Epidermal melanocyte (primary cell): Measurements from ENCODE around the gene SLC27A3.

ENCODE experiments used
- DNase-seq: peaks from one replicate; pipeline ENCODE4 v3.0.0; 2011; ENCODE audit warnings: low spot score; ENCODE audit not compliant: insufficient read length

Gene SLC27A3, protein sequence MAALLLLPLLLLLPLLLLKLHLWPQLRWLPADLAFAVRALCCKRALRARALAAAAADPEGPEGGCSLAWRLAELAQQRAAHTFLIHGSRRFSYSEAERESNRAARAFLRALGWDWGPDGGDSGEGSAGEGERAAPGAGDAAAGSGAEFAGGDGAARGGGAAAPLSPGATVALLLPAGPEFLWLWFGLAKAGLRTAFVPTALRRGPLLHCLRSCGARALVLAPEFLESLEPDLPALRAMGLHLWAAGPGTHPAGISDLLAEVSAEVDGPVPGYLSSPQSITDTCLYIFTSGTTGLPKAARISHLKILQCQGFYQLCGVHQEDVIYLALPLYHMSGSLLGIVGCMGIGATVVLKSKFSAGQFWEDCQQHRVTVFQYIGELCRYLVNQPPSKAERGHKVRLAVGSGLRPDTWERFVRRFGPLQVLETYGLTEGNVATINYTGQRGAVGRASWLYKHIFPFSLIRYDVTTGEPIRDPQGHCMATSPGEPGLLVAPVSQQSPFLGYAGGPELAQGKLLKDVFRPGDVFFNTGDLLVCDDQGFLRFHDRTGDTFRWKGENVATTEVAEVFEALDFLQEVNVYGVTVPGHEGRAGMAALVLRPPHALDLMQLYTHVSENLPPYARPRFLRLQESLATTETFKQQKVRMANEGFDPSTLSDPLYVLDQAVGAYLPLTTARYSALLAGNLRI

DNA sequence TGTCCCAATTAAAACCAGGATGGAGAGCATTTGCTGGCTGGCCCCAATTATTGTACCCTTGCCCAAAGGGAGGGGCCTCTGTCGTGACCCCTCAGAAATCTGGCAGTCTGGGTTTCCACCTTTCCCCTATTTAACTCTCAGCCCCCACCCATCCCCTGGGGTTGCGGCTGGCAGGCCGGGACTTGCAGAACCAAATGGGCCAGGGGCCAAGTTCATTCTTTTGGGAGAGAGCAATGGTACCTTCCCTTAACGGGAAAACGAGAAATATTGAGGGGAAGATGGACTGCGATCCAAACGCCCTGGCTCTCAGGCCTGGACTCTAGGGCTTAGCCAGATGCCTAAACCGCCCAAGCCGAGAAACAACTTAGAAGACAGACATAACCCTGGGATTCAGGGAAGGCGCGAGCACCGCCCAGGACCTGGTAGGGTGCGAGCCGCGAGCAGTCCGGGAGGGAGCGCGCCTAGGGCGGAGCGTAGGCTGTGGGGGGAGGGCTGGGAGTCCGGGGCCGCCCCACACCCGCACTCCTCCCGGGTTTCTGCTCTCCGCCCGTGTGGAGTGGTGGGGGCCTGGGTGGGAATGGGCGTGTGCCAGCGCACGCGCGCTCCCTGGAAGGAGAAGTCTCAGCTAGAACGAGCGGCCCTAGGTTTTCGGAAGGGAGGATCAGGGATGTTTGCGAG, at the start of gene SLC27A3:
Gene SLC27A3, plus strand, starts transcription at position 628 of the 678 bp plus-strand sequence. CDS start 91 bp downstream, outside the sequence.
- peak; percentile 43 for DNase-seq

DNA sequence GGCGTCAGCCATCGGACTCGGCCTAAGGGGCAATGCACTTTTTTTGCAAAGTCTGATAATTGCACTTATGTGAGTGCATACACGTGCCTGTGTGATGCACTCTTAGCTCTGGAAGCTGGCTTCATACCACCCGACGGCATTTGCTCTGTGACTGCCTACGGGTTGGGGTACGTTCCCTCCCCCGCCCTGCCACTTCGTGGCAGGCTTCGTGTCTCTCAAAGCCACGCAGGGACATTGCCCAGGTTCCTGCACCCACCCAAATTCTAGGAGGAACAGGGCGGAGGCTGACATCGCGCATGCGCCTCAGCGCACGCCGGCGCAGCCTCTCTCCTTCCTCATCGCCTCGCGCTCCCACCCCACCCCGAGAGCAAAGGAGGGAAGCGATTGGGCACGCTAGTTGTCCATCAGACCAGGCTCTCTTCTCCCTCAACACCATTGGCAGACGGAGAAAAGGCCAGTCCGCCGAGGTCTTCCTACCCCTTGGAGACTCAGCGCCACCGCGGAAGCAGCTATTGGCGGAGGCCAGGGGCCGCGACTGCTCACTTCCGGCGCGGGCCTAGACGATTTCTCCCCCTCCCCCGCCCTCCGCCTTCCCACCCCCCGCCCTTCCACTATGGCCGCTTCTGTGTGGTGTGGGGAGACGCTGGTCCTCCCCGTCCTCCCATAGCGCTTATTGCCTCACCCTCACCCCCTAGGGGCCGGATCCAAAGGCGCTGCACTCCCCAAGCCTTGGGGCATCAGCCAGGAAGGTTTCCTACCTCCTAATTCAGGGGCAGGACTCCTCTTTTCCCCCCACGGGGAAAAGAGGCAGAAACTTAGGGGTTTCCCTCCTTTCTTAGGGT, 47.5 kb upstream of the SLC27A3 start, which contains the start of gene INTS3:
Gene INTS3, plus strand, starts transcription at position 588 of the 842 bp plus-strand sequence. CDS start 585 bp downstream, outside the sequence.
- DNase-seq, result peak; percentile 99

DNA sequence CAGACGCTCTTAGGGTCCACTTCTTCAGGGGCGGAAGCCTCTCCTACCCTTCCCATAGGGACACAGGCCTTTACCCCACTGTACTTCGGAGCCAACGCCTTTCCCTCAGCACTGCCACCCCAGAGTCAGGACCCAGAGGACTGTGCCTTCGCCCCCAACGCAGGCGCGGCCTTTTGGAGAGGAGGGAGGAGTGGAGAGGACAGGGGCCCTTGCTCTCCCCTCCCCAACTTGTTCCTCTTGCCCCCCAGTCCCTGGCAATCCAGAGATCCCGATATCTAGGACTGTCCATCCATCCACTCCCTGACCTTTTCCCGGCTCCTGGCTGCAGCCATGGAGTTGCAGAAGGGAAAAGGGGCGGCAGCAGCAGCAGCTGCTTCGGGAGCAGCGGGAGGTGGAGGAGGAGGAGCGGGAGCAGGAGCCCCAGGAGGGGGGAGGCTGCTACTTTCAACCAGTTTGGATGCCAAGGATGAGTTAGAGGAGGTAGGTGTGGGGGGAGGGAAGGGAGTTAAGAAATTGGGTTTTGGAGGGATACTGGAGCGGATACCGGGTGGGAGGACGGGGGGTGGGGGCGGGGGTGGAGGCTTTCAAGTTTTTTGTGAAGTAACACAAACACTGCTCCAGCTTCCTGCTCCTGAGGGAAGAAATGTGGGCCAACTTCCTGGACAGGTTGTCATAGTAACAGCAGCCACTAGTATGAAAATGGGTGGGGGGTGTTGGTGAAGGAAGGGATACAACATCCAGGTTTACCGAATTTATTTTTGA, 46.7 kb upstream of the SLC27A3 start:
- DNase-seq, result no peak

DNA sequence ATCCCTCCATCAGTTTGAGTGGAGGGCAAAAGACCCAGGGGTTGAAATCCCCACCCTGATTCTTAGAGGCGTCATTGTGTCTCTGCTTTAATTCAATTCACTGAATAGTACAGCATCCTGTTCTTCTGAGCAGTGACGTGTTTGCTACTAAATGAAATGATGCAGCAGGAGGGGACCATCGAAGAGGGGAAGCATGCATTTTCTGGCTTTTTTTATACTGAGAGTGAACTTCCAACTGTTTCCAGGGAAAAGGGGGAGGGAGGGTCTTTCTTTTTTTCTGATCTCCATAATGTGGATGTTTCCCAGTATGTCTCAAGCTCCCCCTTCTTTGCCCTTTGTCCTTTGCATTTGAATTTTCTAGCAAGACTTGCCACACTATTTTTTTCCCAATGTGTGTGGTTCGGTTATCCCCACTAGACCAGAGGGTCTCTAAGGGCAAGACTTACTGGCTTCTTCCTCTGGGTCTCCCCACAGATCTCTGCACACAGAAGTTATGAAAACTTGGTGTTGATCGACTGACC, 44.7 kb upstream of the SLC27A3 start:
- DNase-seq, result no peak

DNA sequence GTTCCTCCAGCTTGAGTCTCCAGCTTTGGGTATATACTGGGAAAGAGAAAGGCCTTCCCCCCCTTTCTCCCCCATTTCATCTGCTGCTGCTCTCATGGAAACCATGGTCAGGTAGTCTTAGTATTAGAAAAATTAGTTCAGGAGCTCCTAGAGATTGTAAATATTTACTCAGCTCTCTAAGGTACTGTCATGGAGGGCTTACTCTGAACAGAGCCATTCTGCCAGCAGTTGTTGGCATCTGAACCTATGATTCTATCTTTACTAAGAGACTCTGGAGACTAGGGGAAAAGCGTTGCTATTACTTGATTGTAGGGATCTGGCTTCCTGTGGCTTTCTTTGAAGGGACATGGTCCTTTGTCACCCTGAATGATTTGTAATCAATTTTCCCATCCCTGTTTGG, 41.2 kb upstream of the SLC27A3 start:
- DNase-seq, result no peak

DNA sequence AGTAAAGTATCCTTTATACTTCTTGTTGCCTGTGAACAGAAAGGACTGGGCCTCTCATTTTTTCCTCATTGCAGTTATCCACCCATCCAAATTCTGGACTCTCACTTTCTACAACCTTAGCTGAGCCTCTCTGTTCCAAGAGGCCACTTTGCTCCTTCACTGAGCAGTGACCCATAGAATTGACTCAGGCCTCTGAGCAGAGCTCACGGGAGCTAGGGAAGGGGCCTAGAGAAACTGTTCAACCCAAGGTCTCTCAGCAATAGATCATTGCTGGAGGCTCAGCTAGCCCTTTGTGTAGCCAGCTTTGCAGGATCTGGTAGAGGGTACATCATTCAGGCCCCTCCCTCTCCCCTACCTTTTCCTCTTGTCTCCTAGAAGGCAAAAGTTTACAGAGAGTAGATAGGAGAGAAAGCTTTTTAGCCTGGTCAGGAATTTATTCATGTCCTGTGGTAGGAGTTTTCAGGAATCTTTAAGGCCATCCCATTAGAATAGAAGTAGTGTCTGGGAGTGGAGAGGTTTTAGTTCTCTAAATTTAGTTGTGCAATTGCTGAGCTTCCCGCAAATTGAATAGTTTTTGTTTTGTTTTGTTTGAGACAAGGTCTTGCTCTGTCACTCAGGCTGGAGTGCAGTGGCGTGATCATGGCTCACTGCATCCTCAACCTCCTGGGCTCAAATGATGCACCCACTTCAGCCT, 40.7 kb upstream of the SLC27A3 start:
- DNase-seq, result no peak

DNA sequence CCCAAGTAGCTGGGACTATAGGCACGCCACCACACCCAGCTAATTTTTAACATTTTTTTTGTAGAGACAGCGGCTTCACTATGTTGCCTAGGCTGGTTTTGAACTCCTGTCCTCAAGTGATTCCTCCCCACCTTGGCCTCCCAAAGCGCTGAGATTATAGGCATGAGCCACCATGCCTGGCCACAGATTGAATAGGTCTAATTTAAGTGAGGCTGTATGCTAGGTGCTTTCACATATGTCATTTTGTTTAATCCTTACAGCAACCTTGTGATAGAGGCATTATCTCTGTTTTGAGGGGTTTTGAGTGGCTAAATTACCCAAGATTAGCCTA, 40.2 kb upstream of the SLC27A3 start:
- DNase-seq, result no peak

DNA sequence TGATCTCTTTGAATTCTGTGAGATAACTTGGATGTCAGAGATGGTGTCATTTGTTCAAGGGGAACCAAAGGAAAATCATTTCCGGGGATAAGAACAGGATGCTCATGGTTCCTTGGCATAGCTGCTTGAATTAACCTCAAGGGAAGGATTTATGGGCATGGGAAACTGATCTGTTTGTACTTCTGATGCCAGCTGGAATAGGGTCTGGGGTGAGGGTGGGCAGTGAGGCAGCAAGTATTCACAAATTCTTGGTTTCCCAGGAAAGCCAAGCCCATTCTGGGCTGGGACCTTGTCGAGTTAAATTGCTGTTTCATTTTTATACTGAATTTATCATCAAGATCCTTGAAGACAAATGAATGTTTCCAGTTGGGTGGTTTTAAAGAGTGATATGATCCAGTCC, 33.2 kb upstream of the SLC27A3 start:
- DNase-seq, result no peak

DNA sequence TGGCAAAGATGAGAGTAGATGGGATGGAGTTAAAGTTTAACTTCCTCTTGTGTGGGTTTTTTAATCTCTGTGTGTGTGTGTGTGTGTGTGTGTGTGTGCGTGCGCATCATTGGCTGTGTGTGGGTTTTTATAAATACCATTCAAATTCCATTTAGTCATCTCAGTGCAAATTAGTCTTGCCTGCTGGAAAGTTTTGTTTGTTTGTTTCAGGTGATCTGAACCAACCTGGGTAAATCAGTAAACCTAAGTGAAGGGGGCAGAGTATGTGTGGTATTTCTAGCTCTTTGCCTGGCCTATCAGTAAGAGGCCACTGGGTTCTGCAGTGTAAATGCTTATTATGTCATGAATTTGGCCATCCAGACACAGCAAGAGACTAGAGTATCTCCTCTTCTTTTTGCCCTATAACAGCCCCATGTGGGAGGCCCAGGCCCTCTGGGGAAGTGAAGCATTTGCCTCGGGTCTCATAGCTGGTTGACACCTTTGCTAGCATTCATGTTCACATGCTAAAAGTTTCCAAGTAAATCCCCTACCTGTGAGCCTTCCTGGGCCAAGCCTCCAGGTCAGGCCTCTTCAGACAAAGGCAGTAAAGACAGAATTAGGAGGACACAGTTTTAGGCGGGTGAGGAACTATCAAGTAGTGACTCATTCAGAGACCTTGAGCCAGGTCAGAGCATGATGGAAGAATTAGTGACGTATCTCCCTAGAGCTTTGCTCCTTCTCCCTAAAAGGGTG, 32.6 kb upstream of the SLC27A3 start:
- no peak for DNase-seq

DNA sequence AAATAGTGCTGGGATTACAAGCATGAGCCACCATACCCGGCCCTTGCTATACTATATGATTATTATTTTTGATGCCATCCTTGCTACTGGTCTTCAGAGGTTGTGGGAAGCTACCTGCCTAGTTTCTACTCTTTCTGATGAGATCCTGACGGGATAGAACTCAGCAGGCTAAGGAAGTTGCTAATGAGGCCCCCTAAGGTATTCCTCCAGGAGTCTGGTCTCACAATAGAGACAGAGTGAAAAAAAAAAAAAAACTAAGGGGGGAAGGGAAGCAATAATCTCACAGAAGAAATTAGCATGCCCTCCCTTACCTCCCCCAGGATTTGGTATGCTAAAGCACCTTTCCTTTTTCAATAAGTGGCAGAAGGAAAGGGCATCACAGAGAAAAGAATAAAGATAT, 29.8 kb upstream of the SLC27A3 start:
- no peak for DNase-seq

DNA sequence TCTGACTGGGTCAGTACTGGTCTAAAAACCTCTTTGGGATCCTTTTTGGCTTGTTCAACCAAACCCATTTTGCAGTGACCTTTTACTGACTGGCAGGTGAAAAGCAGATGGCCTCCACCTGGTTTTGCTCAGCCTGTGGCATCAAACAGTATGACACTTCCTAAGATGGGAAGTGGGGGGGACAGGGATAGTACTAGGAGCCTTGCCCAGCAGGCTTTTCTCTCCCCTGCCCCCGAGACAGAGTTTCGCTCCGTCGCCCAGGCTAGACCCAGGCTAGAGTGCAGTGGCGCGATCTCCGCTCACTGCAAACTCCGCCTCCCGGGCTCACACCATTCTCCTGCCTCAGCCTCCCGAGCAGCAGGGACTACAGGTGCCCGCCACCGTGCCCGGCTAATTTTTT, 29.0 kb upstream of the SLC27A3 start:
- DNase-seq, result no peak

DNA sequence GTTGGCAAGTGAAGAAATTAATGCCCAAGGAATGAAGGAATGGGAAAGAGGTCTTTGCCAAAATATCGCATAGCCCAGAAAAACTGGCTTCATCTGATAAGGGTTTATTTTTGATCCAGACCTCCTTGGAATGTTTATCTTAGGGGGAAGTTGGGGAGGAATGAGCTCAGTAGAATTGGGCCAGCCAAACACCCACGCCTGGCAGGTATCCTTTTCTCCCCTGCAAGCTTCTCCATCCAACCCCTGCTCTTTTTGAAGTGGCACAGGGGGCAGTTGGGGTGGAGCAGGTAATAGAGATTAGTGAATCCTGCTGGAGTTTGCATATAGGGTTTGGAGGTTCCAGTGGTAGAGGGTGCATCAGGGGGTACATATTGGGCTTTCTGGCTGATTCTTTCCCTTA, 26.3 kb upstream of the SLC27A3 start:
- DNase-seq, result no peak

DNA sequence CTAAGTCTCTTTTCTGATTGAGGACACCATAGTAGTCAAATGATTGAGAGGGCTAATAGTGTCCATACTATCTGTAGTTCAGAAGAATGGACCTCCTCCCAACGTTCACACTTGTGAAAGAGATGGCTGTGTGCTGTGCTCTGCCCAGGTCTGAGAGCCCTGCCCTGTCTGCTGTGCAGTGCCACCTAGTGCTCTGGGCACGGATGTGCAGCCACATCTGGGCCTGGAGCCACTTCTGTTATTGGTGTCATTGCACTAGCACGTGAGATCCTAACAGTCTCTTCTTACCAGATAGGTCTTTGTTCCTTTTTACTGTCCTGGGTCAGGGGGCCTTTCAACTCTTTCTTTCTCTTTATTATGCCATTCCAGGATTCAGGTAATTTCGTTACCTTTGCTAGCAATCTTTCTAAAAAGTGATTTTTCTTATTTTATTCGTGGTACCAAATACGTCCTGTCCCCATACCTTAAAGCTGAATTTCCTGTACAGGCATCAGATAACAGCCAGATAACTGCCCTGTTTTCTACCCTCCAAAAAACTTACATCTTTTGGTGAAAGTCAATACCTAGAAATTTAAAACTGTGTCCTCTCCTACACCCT, 25.7 kb upstream of the SLC27A3 start:
- peak; percentile 93 for DNase-seq

DNA sequence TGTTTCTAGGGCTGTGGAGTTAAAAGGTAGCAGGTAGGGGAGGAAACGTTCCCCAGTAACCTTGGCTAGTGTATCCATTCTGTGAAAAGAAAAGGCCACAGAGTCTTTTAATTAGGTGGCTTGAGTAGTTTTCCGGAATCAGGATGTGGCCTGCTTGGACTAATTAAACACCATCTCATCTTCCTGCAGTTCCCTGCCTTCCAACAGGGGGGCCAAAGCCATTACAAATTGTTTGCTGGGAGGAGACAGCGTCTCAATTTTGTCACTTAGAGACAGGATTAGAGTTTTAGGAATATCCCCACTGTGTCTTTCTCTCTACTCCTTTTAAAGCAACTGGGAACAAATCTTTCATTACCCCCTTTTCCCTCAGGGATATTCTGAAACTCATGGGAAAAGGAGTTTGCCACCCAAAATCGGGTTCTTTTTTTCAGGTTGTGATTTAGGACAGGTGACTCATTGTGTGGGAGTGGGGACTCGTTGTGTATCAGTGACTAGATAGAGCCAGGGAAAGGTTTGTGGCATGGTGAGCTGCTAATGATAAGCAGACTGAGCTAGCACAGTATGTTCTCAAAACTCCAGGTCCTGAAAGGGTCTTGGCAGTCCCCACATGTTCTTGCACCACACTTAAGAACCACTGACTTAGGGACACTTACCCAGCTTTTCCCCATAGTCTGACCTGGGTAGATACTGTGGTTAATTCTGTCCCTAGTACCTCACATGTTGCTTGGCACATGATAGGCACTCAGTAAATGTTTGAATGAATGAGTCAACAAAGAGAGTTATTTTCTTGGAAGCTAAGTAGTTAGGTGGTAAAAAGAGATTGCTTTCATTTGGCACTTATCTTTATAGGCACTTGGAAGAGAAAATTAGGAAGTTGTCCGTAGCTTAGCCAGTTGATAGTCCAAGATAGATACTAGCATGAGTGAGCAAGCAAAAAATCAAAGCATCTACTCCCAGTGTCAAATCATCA, 24.9 kb upstream of the SLC27A3 start:
- no peak for DNase-seq

DNA sequence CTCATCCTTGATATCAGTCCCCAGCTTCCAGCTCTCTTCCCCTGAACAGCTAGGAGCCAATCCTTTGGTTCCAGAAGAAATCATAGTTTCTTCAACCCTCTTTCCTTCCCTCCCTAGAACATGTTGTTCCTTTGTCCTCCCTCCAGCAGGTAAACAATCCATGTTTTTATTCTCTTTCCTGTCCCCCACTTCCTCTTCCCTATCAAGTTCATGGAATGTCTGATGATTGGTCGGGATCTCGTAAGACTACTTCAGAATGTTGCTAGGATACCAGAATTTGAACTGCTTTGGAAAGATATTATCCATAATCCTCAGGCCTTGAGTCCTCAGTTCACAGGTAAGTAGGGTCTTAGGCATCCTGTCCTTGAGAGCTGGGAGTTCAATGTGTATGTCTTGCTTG, 23.1 kb upstream of the SLC27A3 start:
- no peak for DNase-seq

DNA sequence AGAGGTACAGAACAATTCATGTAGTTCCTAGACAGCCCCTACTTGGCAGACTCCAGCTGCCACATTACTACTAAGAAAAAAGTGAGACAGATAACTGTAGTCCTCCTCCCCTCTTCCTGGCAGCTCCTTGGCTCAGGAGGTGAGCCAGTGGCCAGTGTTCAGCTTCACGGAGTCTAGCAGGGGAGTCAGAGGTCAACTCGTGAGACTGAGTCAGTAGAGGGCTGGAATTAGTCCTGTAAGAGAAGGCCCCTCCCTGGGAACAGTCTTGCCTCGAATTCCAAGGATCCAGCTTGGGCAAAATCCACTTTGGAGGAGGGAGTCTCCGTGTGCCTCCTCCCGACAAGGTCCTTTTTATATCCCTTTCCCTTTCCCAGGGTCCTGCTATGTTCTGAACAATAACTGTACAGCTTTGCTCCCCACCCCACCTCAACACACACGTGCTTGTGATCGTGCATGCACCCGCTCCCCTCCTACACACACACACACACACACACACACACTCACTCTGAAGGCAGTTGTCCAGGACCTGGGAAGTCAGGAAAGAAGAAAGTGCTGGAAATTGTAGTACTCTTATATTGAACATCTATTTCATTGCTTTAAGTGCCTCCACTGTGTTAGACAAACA, 22.5 kb upstream of the SLC27A3 start:
- no peak for DNase-seq

DNA sequence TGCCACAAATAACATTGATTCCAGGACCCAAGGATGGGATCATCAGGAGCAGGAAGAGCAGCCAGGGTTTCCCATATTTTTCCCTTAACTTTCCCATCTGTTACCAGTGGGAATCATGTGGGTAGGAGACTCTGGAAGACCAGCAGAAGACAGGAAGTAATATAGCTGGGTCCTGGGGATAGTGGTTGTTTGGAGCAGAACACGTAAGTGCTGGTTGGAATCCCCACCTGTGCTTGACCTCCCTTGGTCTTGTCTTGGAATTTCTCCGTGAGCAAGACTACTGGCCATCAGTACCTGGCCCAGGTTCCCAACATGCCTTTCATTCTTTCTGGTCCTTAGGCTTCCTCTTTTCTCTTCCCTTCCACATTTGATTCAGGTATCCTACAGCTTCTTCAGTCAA, 20.9 kb upstream of the SLC27A3 start:
- no peak for DNase-seq
